Fibroblast of skin of scalp (primary cell): ENCODE data around the gene NMNAT2.
"Not testable (repeated sequence)": the region's sequence is repeated elsewhere in the genome, so short reads cannot be mapped to it uniquely, and the experiment has no call there.

Source experiments
- DNase-seq: peaks from one replicate; pipeline ENCODE4 v3.0.0-alpha.2; 2013

NMNAT2 gene

DNA sequence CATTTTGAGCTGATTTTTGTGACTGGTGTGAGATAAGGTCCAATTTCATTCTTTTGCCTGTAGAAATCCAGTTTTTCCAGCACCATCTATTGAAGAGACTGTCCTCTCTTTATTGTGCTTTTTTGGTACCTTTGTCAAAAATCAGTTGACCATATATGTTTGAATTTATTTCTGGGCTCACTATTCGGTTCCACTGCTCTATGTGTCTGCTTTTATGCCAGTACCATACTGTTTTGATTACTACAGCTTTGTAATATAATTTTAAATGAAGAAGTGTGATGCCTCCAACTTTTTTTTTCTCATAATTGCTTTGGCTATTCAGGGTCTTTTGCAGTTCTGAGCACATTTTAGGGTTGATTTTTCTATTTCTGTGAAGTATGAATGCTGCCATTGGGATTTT, 163.1 kb downstream of the NMNAT2 start:
- no peak for DNase-seq

DNA sequence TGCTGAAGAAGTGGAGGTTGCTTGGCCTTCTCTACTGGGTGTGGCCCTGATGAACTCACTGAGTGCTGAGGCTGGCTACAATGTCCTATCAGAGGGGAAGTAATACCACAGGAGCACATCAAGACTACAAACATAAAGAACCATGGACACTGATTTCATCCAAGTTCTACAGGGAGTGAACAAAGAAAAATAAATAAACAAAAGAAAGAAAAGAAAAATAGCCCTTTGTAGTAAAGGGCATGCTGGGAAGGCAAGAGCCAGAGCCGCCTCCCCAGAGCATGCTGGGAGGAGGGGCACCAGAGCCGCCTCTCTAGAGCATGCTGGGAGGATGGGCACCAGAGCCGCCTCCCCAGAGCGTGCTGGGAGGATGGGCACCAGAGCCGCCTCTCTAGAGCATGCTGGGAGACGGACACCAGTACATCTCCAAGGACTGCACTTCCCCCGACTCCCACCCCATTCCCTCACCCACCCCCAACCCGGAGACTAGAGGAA, 166.2 kb downstream of the NMNAT2 start:
- no peak for DNase-seq

DNA sequence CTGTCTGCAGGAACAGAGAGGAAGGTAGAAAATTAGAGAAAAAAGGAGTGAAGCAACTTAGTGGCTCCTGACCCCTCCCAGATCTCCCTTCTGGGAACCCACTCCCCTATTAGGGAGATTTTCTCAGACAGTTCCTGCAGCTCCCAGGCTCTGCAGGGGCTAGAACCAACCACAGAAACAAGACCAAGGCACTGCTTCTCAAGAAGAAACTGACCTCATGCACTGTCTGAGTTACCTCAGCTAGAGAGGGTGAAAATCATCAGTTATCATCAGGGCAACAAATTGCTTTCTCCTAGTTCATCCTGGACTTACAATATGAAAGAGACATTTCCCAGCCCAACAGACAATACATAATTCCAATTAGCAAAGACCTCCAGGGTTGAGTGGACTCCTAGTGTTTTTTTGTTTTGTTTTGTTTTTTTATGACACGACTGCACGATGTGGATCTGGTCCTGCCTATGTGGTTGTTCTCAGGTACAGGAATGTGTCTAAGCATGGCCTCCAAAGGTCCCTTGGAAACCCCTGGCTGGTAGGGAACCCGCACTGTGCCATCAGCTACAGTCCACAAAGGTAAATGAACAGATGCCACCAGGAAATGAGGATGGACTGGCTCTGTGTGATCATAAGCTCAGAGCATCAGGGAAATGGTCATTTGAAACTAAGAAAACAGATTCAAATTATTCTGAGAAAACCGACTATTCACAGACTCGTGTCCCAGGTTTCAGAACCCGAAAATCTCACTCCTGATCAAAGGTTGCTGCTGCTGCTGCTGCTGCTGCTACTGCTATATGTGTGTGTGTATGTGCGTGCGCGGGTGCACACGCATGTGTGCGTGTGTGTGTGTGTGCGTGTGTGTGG, 166.8 kb downstream of the NMNAT2 start:
- no peak for DNase-seq

DNA sequence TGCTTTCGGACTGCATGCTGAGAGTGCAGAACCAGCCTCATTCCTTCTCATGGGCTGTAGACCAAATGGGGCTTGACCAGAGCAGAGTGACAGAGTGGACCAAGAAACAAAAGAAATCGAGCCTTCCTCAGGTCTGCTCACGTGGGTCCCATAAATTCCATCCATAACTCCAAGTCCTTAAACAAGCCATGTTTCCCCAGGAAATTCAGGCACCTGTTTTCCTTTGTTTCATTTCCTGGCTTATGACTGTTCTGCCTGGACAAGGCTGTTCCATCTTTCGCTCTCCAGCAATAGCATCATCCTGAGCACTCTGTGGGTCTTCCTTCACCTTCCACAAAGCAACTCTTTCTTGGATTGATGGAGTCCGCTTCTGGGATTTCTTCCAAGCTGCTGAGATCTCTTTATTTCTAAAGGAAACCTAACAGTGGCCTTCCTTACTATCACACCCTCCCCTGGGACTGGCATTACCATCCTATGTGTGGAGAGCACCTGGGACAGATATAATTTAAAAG, 168.2 kb downstream of the NMNAT2 start:
- no peak for DNase-seq

DNA sequence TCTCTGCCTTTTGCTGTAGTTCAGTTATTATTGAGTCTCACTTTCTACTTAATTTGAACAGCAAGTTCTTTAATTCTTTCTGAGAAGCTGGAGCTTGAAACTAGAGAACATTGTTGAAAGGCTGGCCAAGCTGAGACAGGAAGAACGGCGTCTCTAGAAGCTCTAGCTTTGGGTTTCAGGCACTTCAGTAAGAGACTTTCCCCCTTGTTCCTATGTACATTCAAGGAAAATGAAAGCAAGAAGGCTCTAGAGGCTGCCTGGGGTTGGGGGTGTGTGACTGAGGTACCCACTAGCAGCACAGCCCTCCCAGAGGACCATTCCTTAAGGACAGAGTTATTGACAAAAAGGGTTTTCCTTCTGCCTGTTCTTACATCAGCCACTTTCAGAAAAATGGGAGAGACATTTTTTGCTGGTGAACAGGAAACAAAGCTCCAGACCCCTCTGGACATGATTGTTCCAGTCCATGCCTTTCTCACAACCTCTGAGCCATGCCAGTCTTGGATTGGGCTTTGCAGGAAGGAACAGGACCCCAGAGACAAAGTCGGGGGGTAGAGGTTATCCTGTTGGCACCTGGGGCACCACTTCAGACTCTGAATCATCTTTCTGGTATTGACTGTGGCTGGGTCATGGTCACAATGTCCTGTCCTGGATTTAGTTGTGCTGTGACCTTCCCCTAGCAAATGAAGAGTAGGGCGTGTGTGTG, 169.0 kb downstream of the NMNAT2 start:
- no peak for DNase-seq

DNA sequence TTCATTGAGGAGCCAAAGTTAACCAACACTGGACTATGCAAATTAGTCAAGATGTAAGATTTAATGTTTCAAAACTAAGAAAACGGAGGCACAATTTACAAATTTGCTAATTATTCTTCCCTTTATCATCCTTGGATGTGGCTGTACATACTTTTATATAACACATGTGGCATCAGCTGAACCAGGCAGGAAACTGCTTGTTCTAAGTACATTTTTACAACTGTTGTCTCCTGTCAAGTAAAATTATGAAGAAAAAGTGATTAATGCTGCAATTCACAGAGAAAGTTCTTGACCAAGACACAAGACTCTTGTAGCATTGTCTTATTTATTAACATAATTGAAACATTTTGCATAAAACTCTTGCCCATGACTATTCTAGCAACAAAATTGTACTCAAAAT, 170.2 kb downstream of the NMNAT2 start:
- no peak for DNase-seq

DNA sequence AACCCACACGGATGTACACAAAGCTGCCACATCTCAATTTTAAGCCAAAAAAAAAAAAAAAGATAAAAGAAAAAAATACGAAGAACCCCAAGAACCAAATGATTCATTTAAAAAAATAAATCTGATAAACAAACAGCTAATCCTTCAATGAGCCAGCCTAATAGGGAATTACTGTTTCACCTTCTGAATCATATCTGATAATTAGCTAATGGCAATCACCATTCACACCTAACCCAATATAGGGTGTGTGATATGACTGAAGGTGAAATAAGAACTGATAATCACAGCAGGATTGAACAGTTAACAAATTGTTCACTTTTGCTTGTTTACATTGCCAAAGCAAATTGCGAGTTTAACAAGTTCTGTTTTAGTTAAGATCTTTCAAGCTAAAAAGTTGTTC, 170.7 kb downstream of the NMNAT2 start:
- no peak for DNase-seq

DNA sequence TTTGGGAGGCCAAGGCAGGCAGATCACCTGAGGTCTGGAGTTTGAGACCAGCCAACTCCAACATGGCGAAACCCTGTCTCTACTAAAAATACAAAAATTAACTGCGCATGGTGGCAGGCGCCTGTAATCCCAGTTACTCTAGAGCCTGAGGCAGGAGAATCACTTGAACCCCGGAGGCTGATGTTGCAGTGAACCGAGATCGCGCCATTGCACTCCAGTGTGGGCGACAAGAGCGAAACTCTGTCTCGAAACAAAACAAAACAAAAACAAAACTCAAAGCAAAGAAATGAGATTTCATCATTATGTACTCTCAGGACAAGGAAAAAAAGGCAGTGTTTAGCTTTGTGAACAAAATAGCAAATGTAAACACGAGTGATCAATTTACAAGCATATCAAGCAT, 171.1 kb downstream of the NMNAT2 start:
- DNase-seq = no peak

DNA sequence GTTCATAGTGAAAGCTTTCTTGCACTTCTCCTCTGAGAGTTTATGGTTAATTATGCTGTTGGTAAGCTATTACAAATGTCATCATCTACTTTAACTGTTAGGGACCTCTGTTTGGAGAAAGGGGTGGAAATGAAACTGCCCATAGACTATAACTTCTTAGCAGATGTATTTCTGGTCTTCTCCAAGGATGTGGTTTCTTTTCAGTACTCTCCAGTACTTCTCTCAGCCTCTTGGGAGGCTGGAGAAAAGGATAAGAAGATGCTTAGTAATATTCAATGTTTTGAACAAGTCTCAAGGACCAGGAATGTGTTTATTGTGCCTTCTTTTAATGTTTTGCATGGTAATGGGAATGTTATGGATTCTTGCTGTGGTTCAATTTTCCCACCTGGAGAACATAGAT, 171.7 kb downstream of the NMNAT2 start:
- no peak for DNase-seq

DNA sequence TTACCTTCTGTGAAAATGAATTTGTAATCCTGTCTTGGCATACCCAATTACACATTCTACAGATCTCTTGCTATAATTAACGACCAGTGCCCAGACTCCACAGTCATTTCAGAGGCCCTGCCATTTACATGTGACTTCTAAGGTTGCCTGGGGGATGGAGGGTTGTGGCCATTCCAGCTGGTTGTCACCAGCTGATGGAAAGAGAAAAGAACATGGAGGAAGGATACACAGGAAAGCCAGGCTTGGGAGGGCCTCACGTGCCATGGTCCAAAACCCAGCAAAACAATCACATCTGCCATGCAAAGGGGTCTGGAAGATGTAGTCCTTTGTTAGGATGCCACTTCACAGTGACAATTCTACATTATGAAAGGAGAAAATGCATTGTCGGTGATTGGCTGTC, 172.8 kb downstream of the NMNAT2 start:
- no peak for DNase-seq

DNA sequence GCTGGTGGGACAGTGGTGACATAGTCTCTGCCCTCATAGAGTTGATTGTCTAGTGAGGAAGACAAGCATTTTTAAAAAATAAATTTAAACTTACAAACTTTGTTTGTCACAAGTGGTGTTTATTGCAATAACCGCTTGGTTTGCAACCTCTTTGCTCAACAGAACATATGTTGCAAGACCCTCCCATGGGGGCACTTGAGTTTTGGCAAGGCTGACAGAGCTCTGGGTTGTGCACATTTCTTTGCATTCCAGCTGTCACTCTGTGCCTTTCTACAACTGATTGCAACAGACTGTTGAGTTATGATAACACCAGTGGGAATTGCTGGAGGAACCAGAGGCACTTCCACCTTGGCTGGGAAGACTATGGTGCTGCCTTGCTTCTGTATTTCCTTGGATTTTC, 173.7 kb downstream of the NMNAT2 start:
- peak; percentile 92 for DNase-seq

DNA sequence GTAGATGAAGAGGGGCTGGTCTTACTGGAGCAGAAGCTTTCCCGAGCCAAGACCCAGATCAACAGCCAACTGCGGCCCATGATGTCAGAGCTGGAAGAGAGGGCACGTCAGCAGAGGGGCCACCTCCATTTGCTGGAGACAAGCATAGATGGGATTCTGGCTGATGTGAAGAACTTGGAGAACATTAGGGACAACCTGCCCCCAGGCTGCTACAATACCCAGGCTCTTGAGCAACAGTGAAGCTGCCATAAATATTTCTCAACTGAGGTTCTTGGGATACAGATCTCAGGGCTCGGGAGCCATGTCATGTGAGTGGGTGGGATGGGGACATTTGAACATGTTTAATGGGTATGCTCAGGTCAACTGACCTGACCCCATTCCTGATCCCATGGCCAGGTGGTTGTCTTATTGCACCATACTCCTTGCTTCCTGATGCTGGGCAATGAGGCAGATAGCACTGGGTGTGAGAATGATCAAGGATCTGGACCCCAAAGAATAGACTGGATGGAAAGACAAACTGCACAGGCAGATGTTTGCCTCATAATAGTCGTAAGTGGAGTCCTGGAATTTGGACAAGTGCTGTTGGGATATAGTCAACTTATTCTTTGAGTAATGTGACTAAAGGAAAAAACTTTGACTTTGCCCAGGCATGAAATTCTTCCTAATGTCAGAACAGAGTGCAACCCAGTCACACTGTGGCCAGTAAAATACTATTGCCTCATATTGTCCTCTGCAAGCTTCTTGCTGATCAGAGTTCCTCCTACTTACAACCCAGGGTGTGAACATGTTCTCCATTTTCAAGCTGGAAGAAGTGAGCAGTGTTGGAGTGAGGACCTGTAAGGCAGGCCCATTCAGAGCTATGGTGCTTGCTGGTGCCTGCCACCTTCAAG, 174.8 kb downstream of the NMNAT2 start:
- DNase-seq = no peak

DNA sequence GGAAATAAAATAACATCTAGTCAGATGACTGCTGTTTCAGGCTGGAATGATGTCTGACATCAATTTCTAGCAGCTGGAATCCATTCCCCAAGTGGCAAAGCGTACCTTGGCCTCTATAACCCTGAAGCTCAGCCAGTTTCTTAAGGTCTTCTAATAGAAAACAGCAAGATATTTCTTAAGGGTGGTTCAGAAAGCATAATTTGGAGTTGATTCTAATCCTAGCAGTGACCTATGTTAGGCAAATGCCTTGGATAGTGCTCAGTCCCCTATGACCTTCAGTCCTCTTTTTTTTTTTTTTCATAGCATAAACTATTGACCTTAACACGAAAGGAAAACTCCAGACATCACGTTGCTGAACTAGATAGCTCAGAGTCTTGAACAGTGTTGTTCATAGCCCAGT, 175.6 kb downstream of the NMNAT2 start:
- no peak for DNase-seq

DNA sequence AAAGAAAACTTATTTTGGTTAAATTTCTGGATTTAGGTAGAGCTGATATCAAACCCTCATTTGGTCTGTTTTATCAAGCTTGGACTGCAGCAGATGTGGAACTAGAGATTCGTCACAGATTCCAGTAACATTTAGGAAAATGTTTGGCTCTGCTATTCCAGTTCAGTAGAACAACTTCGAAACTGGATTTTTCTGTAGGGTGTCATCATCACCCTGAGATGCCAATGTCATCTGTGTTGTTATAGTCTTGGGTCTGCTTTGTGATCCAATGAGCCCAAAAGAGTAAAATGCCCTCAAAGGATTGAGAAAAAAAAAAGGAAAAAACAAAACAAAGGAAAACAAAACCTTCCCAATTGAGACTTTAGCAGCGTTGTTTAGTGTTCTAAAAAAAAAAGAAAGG, 176.7 kb downstream of the NMNAT2 start:
- no peak for DNase-seq

DNA sequence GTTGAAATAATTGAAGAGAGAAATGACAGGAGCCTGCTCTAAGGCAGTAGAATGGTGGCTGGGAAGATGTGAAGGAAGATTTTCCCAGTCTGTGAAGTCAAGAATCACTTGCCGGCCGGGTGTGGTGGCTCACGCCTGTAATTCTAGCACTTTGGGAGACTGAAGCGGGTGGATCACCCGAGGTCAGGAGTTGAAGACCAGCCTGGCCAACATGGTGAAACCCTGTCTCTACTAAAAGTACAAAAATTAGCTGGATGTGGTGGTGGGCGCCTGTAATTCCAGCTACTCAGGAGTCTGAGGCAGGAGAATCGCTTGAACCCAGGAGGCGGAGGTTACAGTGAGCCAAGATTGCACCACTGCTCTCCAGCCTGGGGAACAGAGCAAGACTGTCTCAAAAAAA, 177.3 kb downstream of the NMNAT2 start:
- not testable (repeated sequence) for DNase-seq

DNA sequence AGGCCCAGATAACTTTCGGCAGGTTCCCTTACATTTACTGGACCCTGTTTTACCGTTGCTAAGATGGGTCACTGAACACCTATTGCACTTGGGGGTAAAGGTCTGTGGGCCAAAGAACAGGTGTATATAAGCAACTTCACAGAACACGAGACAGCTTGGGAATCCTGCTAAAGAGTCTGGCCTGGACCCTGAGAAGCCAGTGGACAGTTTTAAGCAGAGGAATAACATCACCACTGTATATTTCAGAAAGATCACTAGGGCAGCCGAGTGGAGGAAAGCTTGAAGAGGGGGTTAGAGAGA, 177.7 kb downstream of the NMNAT2 start:
- DNase-seq = no peak

DNA sequence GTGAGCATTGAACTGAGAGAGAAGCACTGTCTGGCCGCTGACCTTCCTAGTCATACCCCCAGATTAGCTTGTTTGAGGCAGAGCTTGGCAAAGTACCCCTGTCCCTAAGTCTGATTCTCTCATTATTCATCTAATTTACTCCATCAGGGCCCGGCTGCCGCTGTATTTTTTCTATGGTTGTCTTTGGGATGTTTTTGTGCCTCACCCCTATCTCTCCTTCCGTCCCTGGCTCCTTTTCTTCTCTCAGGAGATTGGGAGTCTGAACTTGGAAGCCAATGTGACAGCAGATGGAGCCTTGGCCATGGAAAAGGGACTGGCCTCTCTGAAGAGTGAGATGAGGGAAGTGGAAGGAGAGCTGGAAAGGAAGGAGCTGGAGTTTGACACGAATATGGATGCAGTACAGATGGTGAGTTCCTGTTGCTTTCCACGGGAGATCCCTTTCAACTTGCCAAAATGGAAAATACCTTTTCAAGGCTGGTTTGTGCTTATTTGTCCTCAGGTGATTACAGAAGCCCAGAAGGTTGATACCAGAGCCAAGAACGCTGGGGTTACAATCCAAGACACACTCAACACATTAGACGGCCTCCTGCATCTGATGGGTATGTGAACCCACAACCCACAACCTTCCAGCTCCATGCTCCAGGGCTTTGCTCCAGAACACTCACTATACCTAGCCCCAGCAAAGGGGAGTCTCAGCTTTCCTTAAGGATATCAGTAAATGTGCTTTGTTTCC, 178.2 kb downstream of the NMNAT2 start:
- no peak for DNase-seq

DNA sequence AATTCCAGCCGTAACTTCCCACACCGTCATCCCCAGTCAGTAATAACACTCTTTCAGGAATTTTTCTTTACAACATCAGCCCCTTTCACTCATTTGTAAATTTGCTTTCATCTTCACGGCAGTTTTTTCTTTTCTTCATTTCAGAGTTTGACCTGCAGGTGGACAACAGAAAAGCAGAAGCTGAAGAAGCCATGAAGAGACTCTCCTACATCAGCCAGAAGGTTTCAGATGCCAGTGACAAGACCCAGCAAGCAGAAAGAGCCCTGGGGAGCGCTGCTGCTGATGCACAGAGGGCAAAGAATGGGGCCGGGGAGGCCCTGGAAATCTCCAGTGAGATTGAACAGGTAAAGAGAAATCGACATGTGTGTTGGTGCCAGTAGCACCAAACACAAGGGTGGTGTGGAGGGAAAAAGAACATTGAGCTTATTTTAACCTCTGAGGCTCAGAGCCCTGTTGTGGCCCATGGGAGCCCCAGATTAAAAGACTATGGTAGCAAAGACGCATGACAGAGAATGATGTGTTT, 178.9 kb downstream of the NMNAT2 start:
- DNase-seq = no peak

DNA sequence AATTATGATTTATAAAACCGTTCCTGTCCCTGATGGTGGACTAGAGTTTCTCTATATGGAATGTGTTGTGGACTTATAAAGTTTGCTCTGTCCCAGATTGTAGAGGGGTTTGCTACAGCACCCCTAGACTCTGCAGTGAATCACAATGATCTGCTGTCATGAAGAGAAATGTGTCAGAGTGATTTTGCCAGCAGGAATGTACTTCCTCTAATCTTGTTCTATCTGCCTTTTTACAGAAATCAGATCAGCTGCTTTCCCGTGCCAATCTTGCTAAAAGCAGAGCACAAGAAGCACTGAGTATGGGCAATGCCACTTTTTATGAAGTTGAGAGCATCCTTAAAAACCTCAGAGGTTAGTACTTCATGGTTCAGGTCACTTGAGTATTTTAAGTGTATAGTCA, 180.1 kb downstream of the NMNAT2 start:
- DNase-seq = peak; percentile 64

DNA sequence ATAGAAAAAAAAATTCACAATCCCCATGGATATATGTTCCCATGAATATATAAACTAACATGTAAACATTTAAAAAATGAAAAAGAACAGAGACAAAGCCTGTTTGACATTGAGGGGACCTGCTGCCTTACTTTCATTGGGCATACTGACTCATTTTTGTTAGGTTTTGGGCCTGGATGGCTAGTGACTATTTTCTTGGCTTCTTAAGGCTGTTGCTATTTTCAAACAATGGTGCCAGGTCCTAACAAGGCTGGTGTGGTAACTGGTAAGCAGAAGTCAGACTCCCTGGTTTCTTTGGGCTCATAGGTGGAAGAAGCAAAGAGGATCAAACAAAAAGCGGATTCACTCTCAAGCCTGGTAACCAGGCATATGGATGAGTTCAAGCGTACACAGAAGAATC, 181.1 kb downstream of the NMNAT2 start:
- no peak for DNase-seq

DNA sequence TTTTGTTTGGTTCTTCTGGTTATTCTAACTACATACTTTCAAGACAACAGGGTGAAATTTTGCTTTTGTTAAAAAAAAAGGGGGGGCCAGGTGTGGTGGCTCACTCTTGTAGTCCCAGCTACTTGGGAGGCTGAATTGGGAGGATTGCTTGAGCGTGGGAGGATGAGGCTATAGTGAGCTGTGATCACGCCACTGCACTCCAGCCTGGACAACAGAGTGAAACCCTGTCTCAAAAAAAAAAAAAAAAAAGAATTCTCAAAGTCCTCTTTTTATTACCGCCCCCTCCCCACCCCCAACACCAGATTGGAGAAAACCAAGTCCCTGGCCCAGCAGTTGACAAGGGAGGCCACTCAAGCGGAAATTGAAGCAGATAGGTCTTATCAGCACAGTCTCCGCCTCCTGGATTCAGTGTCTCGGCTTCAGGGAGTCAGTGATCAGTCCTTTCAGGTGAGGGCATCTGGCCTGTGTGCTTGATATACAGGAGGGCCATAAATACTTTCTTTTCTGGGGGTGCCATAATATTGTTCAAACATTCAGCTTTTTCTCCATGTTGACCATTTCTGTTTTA, 181.9 kb downstream of the NMNAT2 start:
- no peak for DNase-seq

DNA sequence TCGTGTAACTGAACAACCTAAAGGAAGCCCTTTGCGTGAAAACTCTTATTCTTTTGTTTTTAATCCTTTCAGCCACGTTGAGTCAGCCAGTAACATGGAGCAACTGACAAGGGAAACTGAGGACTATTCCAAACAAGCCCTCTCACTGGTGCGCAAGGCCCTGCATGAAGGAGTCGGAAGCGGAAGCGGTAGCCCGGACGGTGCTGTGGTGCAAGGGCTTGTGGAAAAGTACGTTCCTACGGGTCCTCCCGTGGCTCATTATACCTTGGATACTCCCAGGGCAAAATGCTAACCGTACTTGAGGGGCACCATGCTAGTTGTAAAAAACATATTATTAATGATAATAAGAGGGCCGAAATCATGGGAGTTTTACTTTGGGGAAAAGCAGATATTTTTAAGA, 182.7 kb downstream of the NMNAT2 start:
- no peak for DNase-seq
